Loucy (cell line): Measurements from ENCODE around the gene TSEN2.

Source experiments
- EZH2phosphoT487 ChIP-seq: fragments of 200-600 bp; IDR thresholded peaks from 2 replicates; pipeline ENCODE4 v1.6.1; 2018; ENCODE audit warnings: antibody characterized with exemption, mild to moderate bottlenecking, moderate library complexity, borderline replicate concordance
- TF ChIP-seq, protein P1 (sequence below): fragments of 200-600 bp; sonication (generic); conservative IDR thresholded peaks from 2 replicates; pipeline ENCODE4 v1.5.1; 2014; ENCODE audit warnings: mild to moderate bottlenecking, antibody characterized with exemption, low read length

DNA sequence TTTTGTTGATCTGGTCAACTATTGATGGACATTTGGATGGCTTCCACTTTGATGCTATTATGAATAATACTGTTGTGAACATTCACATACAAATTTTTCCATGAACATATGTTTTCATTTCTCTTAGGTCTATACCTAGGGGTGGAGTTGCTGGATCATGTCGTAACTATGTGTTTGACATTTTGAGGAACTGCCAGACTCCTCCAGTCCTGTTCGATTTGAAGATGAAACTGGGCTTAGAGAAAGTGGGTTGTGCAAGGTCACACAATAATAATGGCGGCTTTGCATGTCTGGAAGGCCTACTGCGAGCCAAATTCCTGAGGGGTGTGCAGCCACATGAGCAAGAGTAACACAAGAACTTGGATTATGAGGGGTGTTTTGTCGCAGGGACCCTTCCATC, 2.6 kb downstream of the TSEN2 start:
- TF ChIP-seq, protein P1, sequence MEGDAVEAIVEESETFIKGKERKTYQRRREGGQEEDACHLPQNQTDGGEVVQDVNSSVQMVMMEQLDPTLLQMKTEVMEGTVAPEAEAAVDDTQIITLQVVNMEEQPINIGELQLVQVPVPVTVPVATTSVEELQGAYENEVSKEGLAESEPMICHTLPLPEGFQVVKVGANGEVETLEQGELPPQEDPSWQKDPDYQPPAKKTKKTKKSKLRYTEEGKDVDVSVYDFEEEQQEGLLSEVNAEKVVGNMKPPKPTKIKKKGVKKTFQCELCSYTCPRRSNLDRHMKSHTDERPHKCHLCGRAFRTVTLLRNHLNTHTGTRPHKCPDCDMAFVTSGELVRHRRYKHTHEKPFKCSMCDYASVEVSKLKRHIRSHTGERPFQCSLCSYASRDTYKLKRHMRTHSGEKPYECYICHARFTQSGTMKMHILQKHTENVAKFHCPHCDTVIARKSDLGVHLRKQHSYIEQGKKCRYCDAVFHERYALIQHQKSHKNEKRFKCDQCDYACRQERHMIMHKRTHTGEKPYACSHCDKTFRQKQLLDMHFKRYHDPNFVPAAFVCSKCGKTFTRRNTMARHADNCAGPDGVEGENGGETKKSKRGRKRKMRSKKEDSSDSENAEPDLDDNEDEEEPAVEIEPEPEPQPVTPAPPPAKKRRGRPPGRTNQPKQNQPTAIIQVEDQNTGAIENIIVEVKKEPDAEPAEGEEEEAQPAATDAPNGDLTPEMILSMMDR, result no peak
- TF ChIP-seq EZH2phosphoT487, result no peak
